PC-3 (cell line): ENCODE results near the gene CRPPA. TPM values are rescaled to one million over a fixed set of nuclear protein-coding genes. Genes with fewer than 3 reads are reported as not detected.

Experiments used
- ATAC-seq: fragments of 200-7000 bp; cut with Tn5 transposase; 2 replicates; pipeline ENCODE4 v1.9.1; 2020; ENCODE audit warnings: mild to moderate bottlenecking, moderate library complexity
- BruUV-seq: library from RNA; stranded (reverse); fragments of 400-500 nt; replicated peaks from 2 replicates; lab custom pipeline; 2021; lab: Mats Ljungman, UMichigan
- CTCF ChIA-PET: fragments of 300-600 bp; sonication (Branson Sonifier 250); formaldehyde crosslinking; loops from one replicate; lab custom pipeline; 2022; ENCODE audit warnings: antibody characterized with exemption; lab: Charles Lee
- POLR2A ChIA-PET: fragments of 300-600 bp; sonication (Branson Sonifier 250); formaldehyde crosslinking; loops from one replicate; lab custom pipeline; 2022; ENCODE audit warnings: antibody characterized with exemption; ENCODE audit not compliant: unreplicated experiment; lab: Charles Lee
- DNase-seq: peaks from one replicate; pipeline ENCODE4 v3.0.0-alpha.2; 2015
- H2AFZ ChIP-seq: fragments of 300-600 bp; sonication (generic); 2 replicates; pipeline ENCODE4 v1.6.0; 2016; ENCODE audit warnings: antibody characterized with exemption, low read length
- H3F3A ChIP-seq: fragments of 300-600 bp; sonication (generic); one replicate; pipeline ENCODE4 v1.6.0; 2017; ENCODE audit warnings: antibody characterized with exemption, low read length, control low read depth, mild to moderate bottlenecking; ENCODE audit not compliant: unreplicated experiment
- H3K27ac ChIP-seq: fragments of 300-600 bp; sonication (generic); 2 replicates; pipeline ENCODE4 v1.5.1; 2016; ENCODE audit warnings: mild to moderate bottlenecking, low read length
- H3K27me3 ChIP-seq: fragments of 300-600 bp; sonication (generic); 2 replicates; pipeline ENCODE4 v1.6.1; 2016; ENCODE audit warnings: low read length, mixed read lengths
- H3K36me3 ChIP-seq: fragments of 300-600 bp; sonication (generic); 2 replicates; pipeline ENCODE4 v1.6.1; 2016; ENCODE audit warnings: low read depth, mixed run types, low read length, mixed read lengths
- H3K4me1 ChIP-seq: fragments of 300-600 bp; sonication (generic); 2 replicates; pipeline ENCODE4 v1.5.1; 2016; ENCODE audit warnings: low read length; ENCODE audit not compliant: insufficient read depth
- H3K4me2 ChIP-seq: fragments of 300-600 bp; sonication (generic); 2 replicates; pipeline ENCODE4 v1.6.0; 2016; ENCODE audit warnings: low read length
- H3K4me3 ChIP-seq: fragments of 300-600 bp; sonication (generic); 2 replicates; pipeline ENCODE4 v1.5.1; 2016; ENCODE audit warnings: mild to moderate bottlenecking, low read length, mixed read lengths
- H3K79me2 ChIP-seq: fragments of 300-600 bp; sonication (generic); 2 replicates; pipeline ENCODE4 v1.6.1; 2017; ENCODE audit warnings: low read length, mixed read lengths
- H3K9ac ChIP-seq: fragments of 300-600 bp; sonication (generic); 2 replicates; pipeline ENCODE4 v1.6.0; 2016; ENCODE audit warnings: mild to moderate bottlenecking, low read length
- H3K9me2 ChIP-seq: fragments of 300-600 bp; sonication (generic); replicated peaks from 2 replicates; pipeline ENCODE4 v1.6.1; 2016; ENCODE audit warnings: mixed run types, low read length, mixed read lengths
- H3K9me3 ChIP-seq: fragments of 300-600 bp; sonication (generic); 2 replicates; pipeline ENCODE4 v1.6.1; 2016; ENCODE audit warnings: low read length, mixed read lengths
- H4K20me1 ChIP-seq: fragments of 300-600 bp; sonication (generic); 2 replicates; pipeline ENCODE4 v1.6.1; 2016; ENCODE audit warnings: low read length, mixed read lengths
- CTCF ChIP-seq: fragments of 300-600 bp; sonication (generic); conservative IDR thresholded peaks from 2 replicates; pipeline ENCODE4 v1.5.1; 2017; ENCODE audit warnings: antibody characterized with exemption, low read depth, mild to moderate bottlenecking, low read length
- EZH2 ChIP-seq: fragments of 300-600 bp; sonication (generic); IDR thresholded peaks from one replicate; pipeline ENCODE4 v1.6.1; 2017; ENCODE audit warnings: antibody characterized with exemption, mild to moderate bottlenecking, low read length; ENCODE audit not compliant: unreplicated experiment
- EZH2phosphoT487 ChIP-seq: fragments of 300-600 bp; sonication (generic); IDR thresholded peaks from 2 replicates; pipeline ENCODE4 v1.6.1; 2018; ENCODE audit warnings: mild to moderate bottlenecking, antibody characterized with exemption, low read length, borderline replicate concordance
- intact Hi-C: fragments of 100-400 bp; cut with micrococcal nuclease; formaldehyde crosslinking; loops from 2 replicates; pipeline ENCODE4 v1.9.0; 2023
- total RNA-seq: library from RNA; depleted of rRNA; stranded (reverse); fragments of >200 nt; gene quantifications from 2 replicates; pipeline ENCODE4 v1.2.3, GENCODE V29; 2014

Gene CRPPA
- total RNA-seq, 1 experiment from 2014 or later: 1.2 TPM

GRCh38 chr7:16438988-16439387 is 17.6 kb upstream of the CRPPA start:
- Histone ChIP-seq H3K9me2 (no peaks in the 10 kb centered on the region), H3K9ac (no peak overlapping the region), H3K4me2 (no peak overlapping the region), H3F3A (no peaks in the 10 kb centered on the region), H3K36me3 (no peaks in the 10 kb centered on the region), H3K27ac (no peak overlapping the region), H3K4me3 (no peak overlapping the region), H4K20me1 (no peaks in the 10 kb centered on the region), H3K79me2 (no peaks in the 10 kb centered on the region), H3K9me3 (no peaks in the 10 kb centered on the region), H3K27me3 (no peaks in the 10 kb centered on the region), H2AFZ (no peak overlapping the region), H3K4me1 (no peaks in the 10 kb centered on the region)
- BruUV-seq: no TSS peak
- TF ChIP-seq EZH2phosphoT487: no peak
- TF ChIP-seq CTCF: no peak
- no peak for TF ChIP-seq EZH2
- no peak for DNase-seq
- intact Hi-C loops: loop anchor here (2.0 kb wide), 1 partner anchor 56 kb away; no protein-coding TSS in a partner anchor
- peak; percentile 55 for ATAC-seq
- POLR2A ChIA-PET: no interaction called here
- CTCF ChIA-PET: no interaction called here

- POLR2A ChIA-PET: no interaction called here
- BruUV-seq: no TSS peak
- intact Hi-C loops: no loop called here
These were observed 15.0 kb upstream of the CRPPA start for GRCh38 chr7:16436306-16436705.

More at GRCh38 chr7:16436306-16436705, 15.0 kb upstream of the CRPPA start:
- no peak overlapping the region for H3K4me3 ChIP-seq
- H3K27me3 ChIP-seq: no peaks in the 10 kb centered on the region
- H3K79me2 ChIP-seq: no peaks in the 10 kb centered on the region
- no peak for TF ChIP-seq EZH2
- TF ChIP-seq EZH2phosphoT487: no peak
- TF ChIP-seq CTCF: no peak
- H3K4me2 ChIP-seq: no peak overlapping the region
- CTCF ChIA-PET: no interaction called here
- DNase-seq (no peak), ATAC-seq (no peak)
- H2AFZ ChIP-seq: no peak overlapping the region
- H3K9ac ChIP-seq: no peak overlapping the region
- no peaks in the 10 kb centered on the region for H3F3A ChIP-seq
- no peak overlapping the region for H3K27ac ChIP-seq
- no peaks in the 10 kb centered on the region for H3K4me1 ChIP-seq
- H4K20me1 ChIP-seq: no peaks in the 10 kb centered on the region
- no peaks in the 10 kb centered on the region for H3K9me2 ChIP-seq
- no peaks in the 10 kb centered on the region for H3K36me3 ChIP-seq
- no peaks in the 10 kb centered on the region for H3K9me3 ChIP-seq
